GM12874 (cell line): ENCODE results near the gene SET.

Experiments
- TF ChIP-seq, protein P1 (sequence below): IDR thresholded peaks from 2 replicates; pipeline ENCODE4 v1.5.1; 2011; ENCODE audit warnings: low read depth, mild to moderate bottlenecking, control low read depth, low read length, moderate library complexity; ENCODE audit not compliant: insufficient read depth

The SET gene

GRCh38 chr9:128712451-128713410 is 23.7 kb downstream of the SET start:
- TF ChIP-seq, protein P1, sequence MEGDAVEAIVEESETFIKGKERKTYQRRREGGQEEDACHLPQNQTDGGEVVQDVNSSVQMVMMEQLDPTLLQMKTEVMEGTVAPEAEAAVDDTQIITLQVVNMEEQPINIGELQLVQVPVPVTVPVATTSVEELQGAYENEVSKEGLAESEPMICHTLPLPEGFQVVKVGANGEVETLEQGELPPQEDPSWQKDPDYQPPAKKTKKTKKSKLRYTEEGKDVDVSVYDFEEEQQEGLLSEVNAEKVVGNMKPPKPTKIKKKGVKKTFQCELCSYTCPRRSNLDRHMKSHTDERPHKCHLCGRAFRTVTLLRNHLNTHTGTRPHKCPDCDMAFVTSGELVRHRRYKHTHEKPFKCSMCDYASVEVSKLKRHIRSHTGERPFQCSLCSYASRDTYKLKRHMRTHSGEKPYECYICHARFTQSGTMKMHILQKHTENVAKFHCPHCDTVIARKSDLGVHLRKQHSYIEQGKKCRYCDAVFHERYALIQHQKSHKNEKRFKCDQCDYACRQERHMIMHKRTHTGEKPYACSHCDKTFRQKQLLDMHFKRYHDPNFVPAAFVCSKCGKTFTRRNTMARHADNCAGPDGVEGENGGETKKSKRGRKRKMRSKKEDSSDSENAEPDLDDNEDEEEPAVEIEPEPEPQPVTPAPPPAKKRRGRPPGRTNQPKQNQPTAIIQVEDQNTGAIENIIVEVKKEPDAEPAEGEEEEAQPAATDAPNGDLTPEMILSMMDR = no peak

- TF ChIP-seq, protein P1 = no peak
Observed at GRCh38 chr9:128713411-128713780, 24.4 kb downstream of the SET start.

DNA sequence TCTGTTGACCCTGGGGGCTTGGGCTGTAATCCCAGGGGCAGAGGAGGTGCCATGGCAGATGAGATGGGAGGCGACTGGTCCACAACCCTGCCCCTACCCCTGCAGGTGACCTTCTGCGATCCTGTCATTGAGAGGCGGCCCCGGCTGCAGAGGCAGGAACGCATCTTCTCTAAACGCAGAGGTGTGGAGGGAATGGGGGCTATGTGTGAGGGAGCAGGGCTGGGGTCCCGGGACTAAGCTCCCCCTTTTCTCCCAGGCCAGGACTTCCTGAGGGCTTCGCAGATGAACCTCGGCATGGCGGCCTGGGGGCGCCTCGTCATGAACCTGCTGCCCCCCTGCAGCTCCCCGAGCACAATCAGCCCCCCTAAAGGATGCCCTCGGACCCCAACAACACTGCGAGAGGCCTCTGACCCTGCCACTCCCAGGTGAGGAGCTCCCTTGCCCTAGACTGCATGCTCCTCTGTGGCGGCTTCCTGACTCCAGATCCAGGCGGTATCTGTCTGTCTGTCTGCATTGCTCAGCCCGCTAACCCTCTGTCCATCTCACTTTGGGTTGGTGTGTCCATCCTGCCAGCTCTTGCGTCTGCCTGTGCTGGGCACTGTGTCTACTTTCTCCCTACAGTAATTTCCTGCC is 25.0 kb downstream of the SET start:
- TF ChIP-seq, protein P1 = no peak

- TF ChIP-seq, protein P1 = no peak
Observed at GRCh38 chr9:128714586-128715435, 25.8 kb downstream of the SET start.

DNA sequence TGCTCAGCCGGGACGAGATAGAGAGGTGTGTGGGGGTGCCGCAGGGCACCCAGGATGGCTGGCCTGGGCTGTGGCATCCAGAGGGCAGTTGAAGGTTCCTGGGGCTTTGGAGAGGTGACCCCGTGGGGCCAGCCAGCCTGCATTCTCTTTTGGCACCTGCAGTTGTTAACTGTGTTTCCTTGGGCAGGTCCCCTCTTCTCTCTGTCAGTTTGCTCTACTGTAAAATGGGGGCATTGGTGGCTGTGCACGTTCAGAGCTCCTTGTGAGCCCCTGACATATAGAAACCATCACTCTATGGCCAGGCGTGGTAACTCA is 26.4 kb downstream of the SET start:
- TF ChIP-seq, protein P1 = no peak

DNA sequence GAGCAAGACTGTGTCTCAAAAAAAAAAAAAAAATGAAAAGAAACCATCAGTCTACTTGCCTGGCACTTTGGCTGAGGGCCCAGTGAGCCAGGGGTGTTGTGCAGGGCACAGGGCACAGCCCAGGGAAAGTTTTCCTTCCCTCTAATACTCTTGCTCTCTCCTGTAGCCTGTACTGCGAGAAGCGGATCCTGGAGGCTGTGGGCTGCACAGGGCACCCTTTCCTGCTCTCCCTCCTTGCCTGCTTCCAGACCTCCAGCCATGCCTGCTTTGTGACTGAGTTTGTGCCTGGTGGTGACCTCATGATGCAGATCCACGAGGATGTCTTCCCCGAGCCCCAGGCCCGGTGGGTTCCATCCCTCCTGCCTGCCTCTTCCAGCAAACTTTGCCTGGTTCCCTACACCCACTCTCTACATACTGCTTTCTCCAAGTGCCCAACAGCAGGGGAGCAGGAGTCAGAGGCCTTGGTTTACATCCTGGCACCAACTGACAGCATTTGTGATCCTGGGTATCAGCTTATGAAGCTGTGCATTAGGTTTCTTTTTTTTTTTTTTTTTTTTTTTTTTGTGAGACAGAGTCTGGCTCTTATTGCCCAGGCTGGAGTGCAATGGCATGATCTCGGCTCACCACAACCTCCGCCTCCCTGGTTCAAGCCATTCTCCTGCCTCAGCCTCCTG is 27.7 kb downstream of the SET start:
- TF ChIP-seq, protein P1 = no peak
